GM12864 (cell line): ENCODE data around the gene SCN4B.
"Not testable (repeated sequence)": the region's sequence is repeated elsewhere in the genome, so short reads cannot be mapped to it uniquely, and the experiment has no call there.

Source experiments
- DNase-seq: peaks from one replicate; pipeline ENCODE4 v3.0.0-alpha.2; 2011; ENCODE audit warnings: low read depth
- H3K4me3 ChIP-seq: 2 replicates; pipeline ENCODE4 v1.5.1; 2011; ENCODE audit warnings: mild to moderate bottlenecking, low read depth, low read length, control low read depth
- TF ChIP-seq, protein P1 (sequence below): IDR thresholded peaks from 2 replicates; pipeline ENCODE4 v1.5.1; 2011; ENCODE audit warnings: low read depth, mild to moderate bottlenecking, moderate library complexity, low read length, control low read depth, inconsistent platforms; ENCODE audit errors: missing control alignments

The SCN4B gene

DNA sequence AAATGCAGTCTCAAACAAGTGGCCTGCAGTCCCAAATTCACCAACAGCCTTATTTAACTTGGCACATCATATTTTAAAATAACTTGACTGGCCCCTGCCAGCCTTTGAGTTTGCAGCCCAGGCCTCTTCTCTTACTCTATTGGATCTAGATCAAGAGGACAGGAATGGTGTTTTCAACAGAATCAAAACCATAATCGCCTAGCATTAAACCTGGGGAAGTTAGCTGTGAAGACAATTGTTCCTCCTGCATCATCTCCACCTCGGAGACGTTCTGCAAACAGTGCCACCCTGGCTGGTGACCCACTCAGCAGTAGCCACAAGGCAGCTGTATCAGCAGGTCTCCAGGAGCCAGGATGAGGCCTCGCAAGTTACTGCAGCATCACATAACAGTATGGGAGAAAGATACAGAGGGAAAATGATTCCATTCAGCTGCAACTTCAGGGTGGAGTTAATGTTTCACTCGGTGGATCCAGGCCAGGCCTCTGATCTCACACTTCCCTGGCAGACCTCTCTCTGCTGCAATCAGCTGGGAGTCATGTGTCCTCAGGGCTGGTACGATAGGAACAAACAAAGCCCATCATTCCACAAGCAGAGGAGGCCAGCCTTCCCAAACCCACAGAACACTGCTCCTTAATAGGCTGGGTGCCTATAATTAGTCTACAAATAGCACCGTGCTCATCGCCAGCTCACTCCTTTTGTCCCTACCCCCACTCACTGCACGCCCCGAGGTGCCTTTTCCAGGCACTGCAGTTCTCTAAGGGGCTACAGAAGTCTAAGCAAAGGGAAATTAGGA, 42.4 kb upstream of the SCN4B start:
- no peak for DNase-seq
- TF ChIP-seq, protein P1, sequence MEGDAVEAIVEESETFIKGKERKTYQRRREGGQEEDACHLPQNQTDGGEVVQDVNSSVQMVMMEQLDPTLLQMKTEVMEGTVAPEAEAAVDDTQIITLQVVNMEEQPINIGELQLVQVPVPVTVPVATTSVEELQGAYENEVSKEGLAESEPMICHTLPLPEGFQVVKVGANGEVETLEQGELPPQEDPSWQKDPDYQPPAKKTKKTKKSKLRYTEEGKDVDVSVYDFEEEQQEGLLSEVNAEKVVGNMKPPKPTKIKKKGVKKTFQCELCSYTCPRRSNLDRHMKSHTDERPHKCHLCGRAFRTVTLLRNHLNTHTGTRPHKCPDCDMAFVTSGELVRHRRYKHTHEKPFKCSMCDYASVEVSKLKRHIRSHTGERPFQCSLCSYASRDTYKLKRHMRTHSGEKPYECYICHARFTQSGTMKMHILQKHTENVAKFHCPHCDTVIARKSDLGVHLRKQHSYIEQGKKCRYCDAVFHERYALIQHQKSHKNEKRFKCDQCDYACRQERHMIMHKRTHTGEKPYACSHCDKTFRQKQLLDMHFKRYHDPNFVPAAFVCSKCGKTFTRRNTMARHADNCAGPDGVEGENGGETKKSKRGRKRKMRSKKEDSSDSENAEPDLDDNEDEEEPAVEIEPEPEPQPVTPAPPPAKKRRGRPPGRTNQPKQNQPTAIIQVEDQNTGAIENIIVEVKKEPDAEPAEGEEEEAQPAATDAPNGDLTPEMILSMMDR: no peak
- no peak overlapping the region for H3K4me3 ChIP-seq

DNA sequence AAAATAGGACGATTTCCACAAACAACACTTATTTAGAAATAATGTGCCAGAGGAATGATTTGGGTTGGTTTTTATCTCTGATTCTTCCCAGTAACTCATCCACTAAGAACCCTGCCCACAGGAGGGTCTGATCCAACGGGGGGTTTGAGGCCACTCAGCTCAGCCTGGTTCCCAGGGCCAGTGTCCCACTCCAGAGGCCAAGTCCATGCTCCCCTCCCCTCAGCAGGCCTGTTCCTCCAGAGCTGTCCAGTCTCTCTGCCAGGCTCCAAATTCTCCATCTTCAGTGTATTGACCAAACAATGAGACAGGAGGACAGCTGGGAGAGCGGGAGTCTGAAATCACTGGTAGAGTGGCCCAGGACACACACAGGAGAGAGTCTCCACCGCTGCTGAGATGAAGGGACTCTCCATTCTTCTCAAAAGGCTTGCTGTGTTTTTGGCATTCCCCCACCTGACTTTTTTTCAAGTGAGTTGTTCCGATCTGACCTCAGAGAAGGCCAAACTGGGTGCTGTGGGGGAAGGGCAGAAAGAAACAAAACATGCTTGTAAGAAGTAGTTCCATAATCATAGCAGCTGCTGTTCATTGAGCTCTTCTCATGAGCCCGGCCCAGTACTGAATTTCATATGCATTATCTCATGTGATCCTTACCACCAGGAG, 41.4 kb upstream of the SCN4B start:
- H3K4me3 ChIP-seq: no peak overlapping the region
- DNase-seq: no peak
- TF ChIP-seq, protein P1: no peak

DNA sequence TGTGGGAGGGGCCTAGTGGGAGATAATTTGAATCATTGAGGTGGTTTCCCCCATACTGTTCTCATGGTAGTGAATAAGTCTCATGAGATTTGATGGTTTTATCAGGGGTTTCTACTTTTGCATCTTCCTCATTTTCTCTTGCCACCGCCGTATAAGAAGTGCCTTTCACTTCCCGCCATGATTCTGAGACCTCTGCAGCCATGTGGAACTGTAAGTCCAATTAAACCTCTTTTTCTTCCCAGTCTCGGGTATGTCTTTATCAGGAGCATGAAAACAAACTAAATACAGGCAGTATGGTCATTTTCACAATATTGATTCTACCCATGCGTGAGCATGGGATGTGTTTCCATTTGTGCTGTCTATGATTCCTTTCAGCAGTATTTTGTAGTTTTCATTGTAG, 40.2 kb upstream of the SCN4B start:
- H3K4me3 ChIP-seq, DNase-seq: not testable (repeated sequence)

DNA sequence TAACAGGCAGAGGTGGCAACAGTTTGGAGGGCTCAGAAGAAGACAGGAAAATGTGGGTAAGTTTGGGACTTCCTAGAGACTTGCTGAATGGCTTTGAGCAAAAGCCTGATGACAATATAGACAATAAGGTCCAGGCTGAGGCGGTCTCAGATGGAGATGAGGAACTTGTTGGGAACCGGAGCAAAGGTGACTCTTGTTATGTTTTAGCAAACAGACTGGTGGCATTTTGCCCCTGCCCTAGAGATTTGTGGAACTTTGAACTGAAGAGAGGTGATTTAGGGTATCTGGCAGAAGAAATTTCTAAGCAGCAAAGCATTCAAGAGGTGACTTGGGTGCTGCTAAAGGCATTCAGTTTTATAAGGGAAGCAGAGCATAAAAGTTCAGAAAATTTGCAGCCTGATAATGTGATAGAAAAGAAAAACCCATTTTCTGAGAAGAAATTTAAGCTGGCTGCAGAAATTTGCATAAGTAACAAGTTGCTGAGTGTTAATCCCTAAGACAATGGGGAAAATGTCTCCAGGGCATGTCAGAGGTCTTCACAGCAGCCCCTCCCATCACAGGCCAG, 38.4 kb upstream of the SCN4B start:
- not testable (repeated sequence) for H3K4me3 ChIP-seq, DNase-seq

DNA sequence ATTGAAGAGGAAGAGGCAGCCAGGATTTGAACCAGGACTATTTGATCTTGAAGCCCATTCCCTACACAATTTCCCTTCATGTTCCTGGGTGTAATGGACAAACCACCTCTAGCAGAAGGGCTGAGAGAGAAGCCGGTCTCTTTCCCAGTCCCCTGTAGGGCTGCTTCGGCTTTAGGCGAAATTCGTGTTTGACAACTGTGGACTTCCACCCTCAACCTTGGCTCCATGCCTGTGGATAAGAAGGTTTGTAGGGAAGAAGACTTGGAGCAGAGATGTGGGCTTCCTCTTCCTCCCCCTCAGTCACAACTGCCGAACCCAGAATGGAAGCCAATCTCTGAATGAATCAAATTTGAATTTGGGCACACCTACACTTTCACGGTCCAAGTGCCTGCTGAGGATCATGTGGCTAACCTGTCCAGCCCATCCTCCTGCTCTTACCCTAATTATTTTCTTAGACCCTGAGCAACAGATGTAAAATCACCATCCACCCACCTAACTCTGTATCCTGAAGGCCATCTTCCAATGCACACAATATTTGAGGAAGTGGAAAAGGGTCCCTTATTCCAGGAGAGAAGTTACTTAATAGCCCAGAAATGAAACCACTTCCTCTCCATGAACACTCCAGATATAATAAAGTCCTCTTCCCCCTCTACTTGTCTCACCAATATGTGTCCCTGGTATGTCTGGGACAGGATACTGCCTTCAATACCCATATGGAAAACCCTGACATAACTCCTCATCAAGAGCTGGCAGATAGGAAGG, 33.9 kb upstream of the SCN4B start:
- no peak for DNase-seq
- TF ChIP-seq, protein P1: no peak
- no peak overlapping the region for H3K4me3 ChIP-seq

DNA sequence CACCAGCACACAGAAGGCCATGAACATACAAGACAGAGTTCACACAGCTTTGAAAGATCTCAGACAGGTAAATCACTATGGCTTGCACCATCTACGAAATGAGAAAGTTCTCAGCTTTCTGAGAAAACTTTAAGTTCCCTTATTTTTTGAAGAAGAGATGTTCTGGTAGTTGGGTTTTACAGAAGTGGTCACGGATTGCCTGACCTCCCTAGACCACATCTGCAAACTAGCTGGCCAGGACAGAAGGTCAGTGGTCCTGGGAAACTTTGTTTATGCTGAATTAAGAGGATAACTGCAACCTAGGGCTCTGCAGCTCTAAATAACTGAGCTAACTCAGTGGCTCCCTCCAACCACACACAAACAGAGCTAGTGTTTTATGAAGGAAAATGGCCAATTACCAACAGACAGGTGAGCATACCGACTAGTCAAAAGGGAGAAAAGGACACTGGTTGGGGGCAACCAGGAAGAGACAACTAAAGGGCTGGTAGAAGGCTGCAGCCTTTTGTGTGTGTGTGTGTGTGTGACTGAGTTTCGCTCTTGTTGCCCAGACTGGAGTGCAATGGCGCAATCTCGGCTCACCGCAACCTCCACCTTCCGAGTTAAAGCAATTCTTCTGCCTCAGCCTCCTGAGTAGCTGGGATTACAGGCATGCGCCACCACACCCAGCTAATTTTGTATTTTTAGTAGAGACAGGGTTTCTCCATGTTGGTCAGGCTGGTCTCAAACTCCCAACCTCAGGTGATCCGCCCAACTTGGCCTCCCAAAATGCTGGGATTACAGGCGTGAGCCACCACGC, 32.4 kb upstream of the SCN4B start:
- H3K4me3 ChIP-seq: no peak overlapping the region
- DNase-seq: no peak
- TF ChIP-seq, protein P1: no peak

DNA sequence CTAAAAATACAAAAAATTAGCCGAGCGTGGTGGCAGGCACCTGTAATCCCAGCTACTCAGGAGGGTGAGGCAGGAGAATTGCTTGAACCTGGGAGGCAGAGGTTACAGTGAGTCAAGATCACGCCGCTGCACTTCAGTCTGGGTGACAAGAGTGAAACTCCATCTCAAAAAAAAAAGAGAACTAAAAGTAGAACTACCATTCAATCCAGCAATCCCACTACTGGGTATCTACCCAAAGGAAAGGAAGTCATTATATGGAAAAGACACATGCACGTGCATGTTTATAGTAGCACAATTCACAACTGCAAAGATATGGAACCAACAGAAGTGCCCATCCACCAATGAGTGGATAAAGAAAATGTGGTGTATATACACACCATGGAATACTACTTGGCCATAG, 31.1 kb upstream of the SCN4B start:
- DNase-seq, H3K4me3 ChIP-seq: not testable (repeated sequence)

DNA sequence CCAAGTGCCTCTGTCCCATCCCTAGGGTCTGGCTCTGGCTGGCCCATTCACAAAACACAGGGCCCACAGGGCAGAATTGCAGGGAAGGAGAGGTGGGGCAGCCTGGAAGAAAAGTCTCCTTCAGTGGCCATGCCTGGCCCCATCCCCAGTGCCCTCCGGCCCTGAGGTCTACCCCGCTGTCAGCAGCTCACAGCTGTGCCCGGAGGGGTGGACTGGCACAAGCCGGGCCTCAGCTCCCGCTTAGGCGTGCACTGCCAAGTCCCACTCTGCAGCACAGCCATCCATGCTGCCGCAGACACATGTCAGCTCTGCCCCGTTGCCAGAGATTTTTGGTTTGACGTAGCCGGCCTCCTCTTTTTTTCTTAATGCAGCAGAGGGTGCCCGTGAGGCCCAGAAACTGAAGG, 27.7 kb upstream of the SCN4B start:
- H3K4me3 ChIP-seq: no peak overlapping the region
- DNase-seq: no peak
- TF ChIP-seq, protein P1: no peak
